Measurements from ENCODE around the gene MMP15. TPM values are rescaled to one million over a fixed set of nuclear protein-coding genes. Genes with fewer than 3 reads are reported as not detected.

The MMP15 gene
- polyA plus RNA-seq, 1 of the 3 experiments (the other 2 are of a cell fraction), result 3.1 TPM

DNA sequence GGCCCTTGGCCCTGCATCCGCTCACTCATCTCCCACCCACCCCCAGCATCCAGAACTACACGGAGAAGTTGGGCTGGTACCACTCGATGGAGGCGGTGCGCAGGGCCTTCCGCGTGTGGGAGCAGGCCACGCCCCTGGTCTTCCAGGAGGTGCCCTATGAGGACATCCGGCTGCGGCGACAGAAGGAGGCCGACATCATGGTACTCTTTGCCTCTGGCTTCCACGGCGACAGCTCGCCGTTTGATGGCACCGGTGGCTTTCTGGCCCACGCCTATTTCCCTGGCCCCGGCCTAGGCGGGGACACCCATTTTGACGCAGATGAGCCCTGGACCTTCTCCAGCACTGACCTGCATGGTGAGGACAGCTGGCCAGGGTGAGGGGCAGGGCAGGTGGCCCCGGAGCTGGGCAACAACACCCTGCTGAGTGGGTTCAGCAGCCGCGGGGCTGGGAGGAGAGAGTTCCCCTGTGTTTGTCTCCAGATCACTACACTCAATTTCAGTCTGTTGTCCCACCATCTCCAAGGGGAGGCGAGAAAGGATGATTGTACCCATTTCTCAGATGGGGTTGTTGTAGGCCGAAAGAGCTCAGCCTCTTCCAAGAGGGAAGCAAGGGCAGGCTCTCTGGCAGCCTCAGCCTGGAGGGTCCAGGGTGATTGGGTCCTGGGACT lies 14.4 kb downstream of the MMP15 start:
- TF ChIP-seq FOXM1 (IDR thresholded peaks at IDR 0.05; ENCODE audit: low read depth), result no peak
- TF ChIP-seq, protein P1, sequence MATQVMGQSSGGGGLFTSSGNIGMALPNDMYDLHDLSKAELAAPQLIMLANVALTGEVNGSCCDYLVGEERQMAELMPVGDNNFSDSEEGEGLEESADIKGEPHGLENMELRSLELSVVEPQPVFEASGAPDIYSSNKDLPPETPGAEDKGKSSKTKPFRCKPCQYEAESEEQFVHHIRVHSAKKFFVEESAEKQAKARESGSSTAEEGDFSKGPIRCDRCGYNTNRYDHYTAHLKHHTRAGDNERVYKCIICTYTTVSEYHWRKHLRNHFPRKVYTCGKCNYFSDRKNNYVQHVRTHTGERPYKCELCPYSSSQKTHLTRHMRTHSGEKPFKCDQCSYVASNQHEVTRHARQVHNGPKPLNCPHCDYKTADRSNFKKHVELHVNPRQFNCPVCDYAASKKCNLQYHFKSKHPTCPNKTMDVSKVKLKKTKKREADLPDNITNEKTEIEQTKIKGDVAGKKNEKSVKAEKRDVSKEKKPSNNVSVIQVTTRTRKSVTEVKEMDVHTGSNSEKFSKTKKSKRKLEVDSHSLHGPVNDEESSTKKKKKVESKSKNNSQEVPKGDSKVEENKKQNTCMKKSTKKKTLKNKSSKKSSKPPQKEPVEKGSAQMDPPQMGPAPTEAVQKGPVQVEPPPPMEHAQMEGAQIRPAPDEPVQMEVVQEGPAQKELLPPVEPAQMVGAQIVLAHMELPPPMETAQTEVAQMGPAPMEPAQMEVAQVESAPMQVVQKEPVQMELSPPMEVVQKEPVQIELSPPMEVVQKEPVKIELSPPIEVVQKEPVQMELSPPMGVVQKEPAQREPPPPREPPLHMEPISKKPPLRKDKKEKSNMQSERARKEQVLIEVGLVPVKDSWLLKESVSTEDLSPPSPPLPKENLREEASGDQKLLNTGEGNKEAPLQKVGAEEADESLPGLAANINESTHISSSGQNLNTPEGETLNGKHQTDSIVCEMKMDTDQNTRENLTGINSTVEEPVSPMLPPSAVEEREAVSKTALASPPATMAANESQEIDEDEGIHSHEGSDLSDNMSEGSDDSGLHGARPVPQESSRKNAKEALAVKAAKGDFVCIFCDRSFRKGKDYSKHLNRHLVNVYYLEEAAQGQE (IDR thresholded peaks at IDR 0.05; ENCODE audit: low read depth, low read length), result no peak
- TF ChIP-seq, protein P2, sequence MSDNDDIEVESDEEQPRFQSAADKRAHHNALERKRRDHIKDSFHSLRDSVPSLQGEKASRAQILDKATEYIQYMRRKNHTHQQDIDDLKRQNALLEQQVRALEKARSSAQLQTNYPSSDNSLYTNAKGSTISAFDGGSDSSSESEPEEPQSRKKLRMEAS (IDR thresholded peaks at IDR 0.05; ENCODE audit: low read depth), result no peak
- Histone ChIP-seq H3K4me3 (ENCODE audit: low read depth in 2 of 2, low read length in 1 of 2) (no peak overlapping the region), H3K79me2 (ENCODE audit: insufficient read depth) (no peaks in the 10 kb centered on the region), H3F3A (replicated peaks; ENCODE audit: insufficient read depth) (no peaks in the 10 kb centered on the region), H4K20me1 (ENCODE audit: insufficient read depth) (no peaks in the 10 kb centered on the region), H3K27me3 (ENCODE audit: insufficient read depth) (no peaks in the 10 kb centered on the region), H3K27ac (ENCODE audit: low read depth in 2 of 2, low read length in 1 of 2) (no peak overlapping the region), H3K4me1 (ENCODE audit: control insufficient read depth in 1 of 2, insufficient read depth in 2 of 2, low read depth in 1 of 2, low read length in 1 of 2) (peaks cover 0 to 22% of the 10 kb centered on the region in 2 experiments; a peak in 1 of 4 replicates), H3K36me3 (replicated peaks in 1 of 2; ENCODE audit: control insufficient read depth in 1 of 2, insufficient read depth in 2 of 2, low read length in 1 of 2) (no peaks in the 10 kb centered on the region), H2AFZ (ENCODE audit: low read depth) (no peak overlapping the region), H3K4me2 (no peak overlapping the region), H3K9ac (no peak overlapping the region), H3K9me3 (no peaks in the 10 kb centered on the region), H3K9me2 (no peaks in the 10 kb centered on the region)
- DNase-seq, result peak; percentile 27
- ChIA-PET CTCF (interaction anchor here (0.7 to 1.7 kb wide), 2 partner anchors 13 to 82 kb away, joined by 3 to 4 read pairs; no protein-coding TSS in a partner anchor), POLR2A (no interaction called here)
- 94% methylated on average over 17 of the region's 26 CpGs for WGBS (ENCODE audit: low lambda C conversion rate)

DNA sequence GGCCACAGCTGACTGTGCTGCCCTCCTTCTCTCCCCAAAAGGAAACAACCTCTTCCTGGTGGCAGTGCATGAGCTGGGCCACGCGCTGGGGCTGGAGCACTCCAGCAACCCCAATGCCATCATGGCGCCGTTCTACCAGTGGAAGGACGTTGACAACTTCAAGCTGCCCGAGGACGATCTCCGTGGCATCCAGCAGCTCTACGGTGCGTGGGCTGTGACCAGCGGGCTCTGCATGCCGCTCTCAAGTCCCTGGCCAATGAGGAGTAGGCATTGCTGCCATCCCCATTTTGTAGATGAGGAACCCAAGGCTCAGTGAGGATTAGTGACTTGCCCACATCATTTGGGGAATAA lies 14.9 kb downstream of the MMP15 start:
- Histone ChIP-seq H3K4me2 (no peak overlapping the region), H3K79me2 (ENCODE audit: insufficient read depth) (no peaks in the 10 kb centered on the region), H3K27me3 (ENCODE audit: insufficient read depth) (no peaks in the 10 kb centered on the region), H3K4me3 (ENCODE audit: low read depth in 2 of 2, low read length in 1 of 2) (no peak overlapping the region), H3F3A (replicated peaks; ENCODE audit: insufficient read depth) (no peaks in the 10 kb centered on the region), H3K27ac (ENCODE audit: low read depth in 2 of 2, low read length in 1 of 2) (no peak overlapping the region), H3K9me2 (no peaks in the 10 kb centered on the region), H3K4me1 (ENCODE audit: control insufficient read depth in 1 of 2, insufficient read depth in 2 of 2, low read depth in 1 of 2, low read length in 1 of 2) (peaks cover 0 to 17% of the 10 kb centered on the region in 2 experiments; a peak in 1 of 4 replicates), H2AFZ (ENCODE audit: low read depth) (no peak overlapping the region), H3K9me3 (no peaks in the 10 kb centered on the region), H3K9ac (no peak overlapping the region), H3K36me3 (replicated peaks in 1 of 2; ENCODE audit: control insufficient read depth in 1 of 2, insufficient read depth in 2 of 2, low read length in 1 of 2) (no peaks in the 10 kb centered on the region), H4K20me1 (ENCODE audit: insufficient read depth) (no peaks in the 10 kb centered on the region)
- CTCF ChIA-PET, result interaction anchor here (0.7 kb wide), 1 partner anchor 12 kb away, joined by 3 read pairs; no protein-coding TSS in a partner anchor
- WGBS (ENCODE audit: low lambda C conversion rate), result 80% methylated on average over 3 of the region's 12 CpGs
- peak; percentile 15 for DNase-seq
- POLR2A ChIA-PET, result no interaction called here
- TF ChIP-seq SIN3A (IDR thresholded peaks at IDR 0.05; ENCODE audit: borderline replicate concordance, low read depth, low read length) (no peak), MXI1 (IDR thresholded peaks at IDR 0.05; ENCODE audit: low read depth, low read length) (no peak), ELF1 (IDR thresholded peaks at IDR 0.05) (no peak), POLR2AphosphoS5 (IDR thresholded peaks at IDR 0.05; ENCODE audit: low read depth, low read length) (no peak), RFX5 (IDR thresholded peaks at IDR 0.05; ENCODE audit: low read length) (no peak), RCOR1 (IDR thresholded peaks at IDR 0.05; ENCODE audit: low read length) (no peak), TEAD4 (IDR thresholded peaks at IDR 0.05; ENCODE audit: borderline replicate concordance, insufficient read depth) (no peak)
- TF ChIP-seq, protein P3, sequence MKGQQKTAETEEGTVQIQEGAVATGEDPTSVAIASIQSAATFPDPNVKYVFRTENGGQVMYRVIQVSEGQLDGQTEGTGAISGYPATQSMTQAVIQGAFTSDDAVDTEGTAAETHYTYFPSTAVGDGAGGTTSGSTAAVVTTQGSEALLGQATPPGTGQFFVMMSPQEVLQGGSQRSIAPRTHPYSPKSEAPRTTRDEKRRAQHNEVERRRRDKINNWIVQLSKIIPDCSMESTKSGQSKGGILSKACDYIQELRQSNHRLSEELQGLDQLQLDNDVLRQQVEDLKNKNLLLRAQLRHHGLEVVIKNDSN (IDR thresholded peaks at IDR 0.05; ENCODE audit: borderline replicate concordance, low read depth), result no peak
- TF ChIP-seq, protein P4, sequence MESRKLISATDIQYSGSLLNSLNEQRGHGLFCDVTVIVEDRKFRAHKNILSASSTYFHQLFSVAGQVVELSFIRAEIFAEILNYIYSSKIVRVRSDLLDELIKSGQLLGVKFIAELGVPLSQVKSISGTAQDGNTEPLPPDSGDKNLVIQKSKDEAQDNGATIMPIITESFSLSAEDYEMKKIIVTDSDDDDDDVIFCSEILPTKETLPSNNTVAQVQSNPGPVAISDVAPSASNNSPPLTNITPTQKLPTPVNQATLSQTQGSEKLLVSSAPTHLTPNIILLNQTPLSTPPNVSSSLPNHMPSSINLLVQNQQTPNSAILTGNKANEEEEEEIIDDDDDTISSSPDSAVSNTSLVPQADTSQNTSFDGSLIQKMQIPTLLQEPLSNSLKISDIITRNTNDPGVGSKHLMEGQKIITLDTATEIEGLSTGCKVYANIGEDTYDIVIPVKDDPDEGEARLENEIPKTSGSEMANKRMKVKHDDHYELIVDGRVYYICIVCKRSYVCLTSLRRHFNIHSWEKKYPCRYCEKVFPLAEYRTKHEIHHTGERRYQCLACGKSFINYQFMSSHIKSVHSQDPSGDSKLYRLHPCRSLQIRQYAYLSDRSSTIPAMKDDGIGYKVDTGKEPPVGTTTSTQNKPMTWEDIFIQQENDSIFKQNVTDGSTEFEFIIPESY (IDR thresholded peaks at IDR 0.05; ENCODE audit: borderline replicate concordance, low read depth), result no peak
